ENCODE results near the gene PLCL1.

The PLCL1 gene

DNA sequence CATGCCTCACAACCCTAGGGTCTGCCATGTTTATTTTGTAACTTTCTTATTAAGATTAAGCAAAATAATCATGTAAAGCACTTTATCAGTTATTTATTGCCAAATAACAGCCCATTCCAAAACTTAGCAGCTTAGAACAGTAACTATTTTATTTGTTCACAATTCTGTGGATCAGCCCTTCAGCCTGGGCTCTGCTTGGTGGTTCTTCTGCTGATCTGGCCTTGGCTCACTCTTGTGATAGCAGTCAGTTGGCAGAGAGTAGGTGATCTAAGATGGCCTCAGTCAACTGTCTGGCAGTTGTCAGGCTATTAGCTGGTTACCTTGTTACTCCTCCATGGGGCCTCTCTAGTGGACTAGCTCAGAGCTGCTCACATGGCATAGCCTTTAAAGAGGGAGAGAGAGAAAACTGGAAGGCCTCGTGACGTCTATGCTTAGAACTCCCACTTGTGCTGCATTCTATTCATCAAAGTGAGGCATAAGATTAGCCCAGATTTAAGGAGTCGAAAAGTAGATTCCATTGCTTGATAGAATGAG lies 54.3 kb downstream of the PLCL1 start:
- DNase-seq: no peak

- no peak for DNase-seq
These were observed 58.0 kb downstream of the PLCL1 start for GRCh38 chr2:197862246-197862955.

DNA sequence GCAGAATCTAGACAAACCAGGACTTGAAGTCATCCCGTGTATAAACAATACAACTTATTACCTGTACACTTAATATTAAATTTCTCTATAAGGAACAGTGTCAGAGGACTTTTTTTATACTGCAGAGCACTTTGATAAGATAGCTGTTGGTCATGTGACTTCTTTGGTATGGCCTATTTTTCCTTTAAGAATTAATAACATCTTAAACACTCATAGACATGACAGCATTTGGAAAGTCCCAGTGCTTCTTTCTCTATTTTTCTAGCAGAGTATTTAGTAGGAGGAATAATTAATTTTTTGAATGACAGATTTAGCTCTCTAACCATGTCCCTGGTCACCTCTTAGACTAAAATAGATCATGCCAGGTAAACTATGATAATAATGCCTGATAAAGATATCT lies 59.4 kb downstream of the PLCL1 start:
- no peak for DNase-seq

GRCh38 chr2:197866455-197866854 lies 62.1 kb downstream of the PLCL1 start:
- DNase-seq: no peak

- no peak for DNase-seq
These were observed 62.6 kb downstream of the PLCL1 start for GRCh38 chr2:197867033-197867432.

DNA sequence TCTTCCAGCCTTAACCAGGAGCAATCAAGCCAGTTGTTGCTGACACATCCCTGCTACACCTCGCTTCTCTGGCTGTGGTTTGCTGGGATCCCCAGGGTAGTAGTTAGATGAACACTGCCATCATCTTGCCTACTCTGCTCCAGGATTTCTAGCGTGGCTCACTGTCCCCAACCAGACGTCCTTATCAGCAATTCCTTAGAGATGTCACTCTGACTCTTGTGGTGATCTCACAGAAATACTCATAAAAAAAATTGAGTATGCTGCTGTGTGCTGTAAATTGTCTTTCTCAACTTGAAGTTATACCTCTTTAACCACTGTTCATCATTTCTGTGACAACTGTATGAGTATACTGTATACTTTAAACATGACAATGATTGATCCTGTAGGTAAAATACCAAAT lies 63.2 kb downstream of the PLCL1 start:
- no peak for DNase-seq

DNA sequence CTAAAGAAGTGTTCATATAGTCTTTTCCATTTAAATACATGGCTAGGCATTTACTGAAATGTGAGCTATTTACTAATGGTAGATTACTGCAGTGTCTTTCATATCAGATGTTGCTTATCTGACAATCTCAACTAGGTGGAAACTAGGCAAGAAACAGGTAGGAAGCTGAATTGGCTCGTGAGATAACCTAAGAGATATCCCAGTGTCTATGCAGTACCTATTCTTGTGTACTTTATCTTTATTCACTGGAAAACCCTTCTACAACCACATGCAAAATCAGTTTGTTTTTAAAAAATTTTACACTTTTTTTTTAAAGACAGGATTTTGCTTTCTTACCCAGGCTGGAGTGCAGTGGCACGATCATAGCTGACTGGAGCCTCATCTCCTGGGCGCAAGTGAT lies 63.8 kb downstream of the PLCL1 start:
- DNase-seq: no peak

DNA sequence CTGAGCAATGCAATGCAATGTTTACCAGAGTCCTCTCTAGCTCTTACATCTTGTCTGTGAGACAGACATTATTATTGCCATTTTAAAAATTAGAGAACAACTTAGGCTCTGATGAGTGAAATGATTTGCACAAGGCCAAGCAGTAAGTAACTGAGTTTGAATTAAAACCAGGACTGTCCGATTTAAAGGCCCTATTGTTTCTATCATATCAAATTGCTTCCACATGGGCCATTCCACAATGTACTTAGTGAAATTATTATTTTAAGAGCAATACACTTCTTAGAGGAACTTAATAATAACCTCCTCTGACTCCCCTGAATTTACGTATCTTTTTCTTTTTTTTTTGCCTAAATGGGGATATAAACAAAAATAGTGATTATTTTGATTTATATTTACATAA lies 64.6 kb downstream of the PLCL1 start:
- DNase-seq: no peak

DNA sequence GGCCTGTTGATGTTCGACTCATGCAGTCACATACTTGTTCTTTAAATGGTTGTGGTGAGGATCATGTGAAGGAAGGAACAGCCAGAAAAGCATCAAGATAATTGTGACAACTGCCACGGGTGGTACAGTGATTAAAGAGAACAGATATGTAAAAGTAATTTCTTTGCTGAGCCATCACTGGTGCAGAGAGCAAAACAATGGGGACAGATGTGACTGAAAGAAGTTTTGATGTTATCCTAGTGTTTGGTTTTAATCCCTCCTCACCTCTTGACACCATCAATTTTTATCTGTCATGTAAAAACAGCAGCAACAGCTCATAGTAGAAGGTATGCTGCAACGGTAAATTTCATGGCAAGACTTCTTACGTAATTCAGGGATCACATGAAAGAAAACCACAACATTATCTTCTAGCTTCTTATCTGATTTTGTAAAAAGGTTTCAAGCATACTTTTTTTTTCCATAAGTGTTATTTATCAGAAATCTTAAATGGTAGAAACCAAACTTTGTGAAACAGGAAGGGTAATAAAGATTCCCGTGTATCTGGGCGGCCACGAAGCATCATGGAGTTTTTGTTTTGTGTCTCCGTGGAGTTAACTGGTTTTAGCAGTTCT lies 65.2 kb downstream of the PLCL1 start:
- peak; percentile 34 for DNase-seq

GRCh38 chr2:197870137-197870536 lies 65.7 kb downstream of the PLCL1 start:
- DNase-seq: no peak

DNA sequence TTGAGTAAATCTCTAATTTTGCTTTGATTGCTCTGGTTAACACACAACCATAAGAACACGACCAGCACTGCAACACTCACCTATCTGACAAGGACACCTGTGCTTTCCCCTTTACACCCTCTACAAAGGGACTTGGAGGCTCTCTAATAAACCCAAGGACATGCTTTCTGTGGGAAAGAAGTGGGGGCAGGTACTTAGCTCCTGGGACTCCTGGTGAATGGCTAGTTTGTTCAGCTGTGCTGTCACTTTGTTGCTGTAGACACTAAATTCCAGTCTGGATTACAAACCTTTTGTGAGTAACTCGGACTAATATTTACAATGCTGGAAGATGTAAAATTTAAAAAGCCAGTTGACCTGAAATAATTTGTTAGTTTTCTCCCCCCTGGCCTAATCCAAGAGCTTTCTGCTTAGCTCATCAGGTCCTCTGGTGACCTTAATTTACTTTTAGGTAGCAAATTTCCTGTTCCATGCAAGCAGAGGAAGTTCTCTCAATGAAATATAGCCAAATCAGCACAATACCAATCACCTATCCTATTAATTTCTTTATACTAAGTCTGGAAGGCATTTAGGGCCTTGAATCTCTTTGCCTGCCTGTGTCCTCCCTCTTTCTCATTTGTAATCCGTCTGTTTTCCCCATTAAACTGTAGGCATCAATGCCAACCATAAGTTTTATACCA lies 67.5 kb downstream of the PLCL1 start:
- no peak for DNase-seq

DNA sequence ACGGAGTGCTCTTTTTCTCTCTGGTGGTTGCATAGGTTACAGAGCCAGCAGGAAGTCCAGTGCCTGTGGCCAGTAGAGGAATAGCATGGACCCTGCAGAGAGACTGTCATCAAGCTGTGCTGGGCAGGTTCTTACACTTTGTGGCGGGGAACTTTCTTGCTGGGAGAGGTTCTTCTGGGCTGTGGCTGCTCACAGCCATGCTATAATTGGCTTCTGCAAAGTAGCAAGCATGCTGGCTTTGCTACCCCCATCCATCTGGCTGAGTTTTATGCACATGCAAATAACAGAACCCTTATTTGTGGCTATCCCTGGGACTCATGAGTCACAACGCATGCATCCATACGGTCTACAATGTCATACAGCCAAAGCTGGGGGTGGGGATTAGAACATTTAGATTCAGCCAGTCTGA lies 68.9 kb downstream of the PLCL1 start:
- no peak for DNase-seq

GRCh38 chr2:197875763-197876162 lies 71.4 kb downstream of the PLCL1 start:
- no peak for DNase-seq

- no peak for DNase-seq
These were observed 72.1 kb downstream of the PLCL1 start for GRCh38 chr2:197876524-197876923.

- no peak for DNase-seq
These were observed 72.6 kb downstream of the PLCL1 start for GRCh38 chr2:197877038-197877437.

GRCh38 chr2:197878792-197879191 lies 74.4 kb downstream of the PLCL1 start:
- no peak for DNase-seq

DNA sequence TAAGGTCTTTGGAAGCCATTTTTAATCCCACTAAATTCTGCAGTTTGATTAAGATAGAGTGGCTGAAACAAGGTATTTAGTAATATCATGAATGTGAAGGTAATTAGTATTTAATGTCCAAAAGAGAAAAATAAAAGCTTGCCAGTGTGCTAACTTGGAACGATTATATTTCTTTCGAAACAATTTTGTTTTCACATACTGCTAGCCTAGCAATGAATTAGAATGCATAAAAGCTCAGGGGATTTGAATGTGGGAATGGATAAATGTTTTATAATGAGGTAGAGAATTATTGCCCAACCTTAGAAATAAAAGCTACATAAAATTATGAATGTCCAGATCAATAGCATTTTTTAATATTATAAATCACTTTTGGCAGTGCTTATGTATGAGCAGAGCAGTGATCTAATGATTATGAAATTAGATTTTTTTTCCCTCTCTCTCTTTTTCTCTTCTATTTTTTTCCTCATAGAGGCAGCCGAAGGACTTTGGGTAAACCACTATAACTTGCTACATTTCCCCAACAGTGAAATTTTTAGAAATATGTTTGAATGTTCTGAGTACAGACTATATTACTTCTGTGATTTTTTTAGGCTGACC lies 75.5 kb downstream of the PLCL1 start:
- DNase-seq: no peak

GRCh38 chr2:197883354-197884032 lies 79.1 kb downstream of the PLCL1 start:
- no peak for DNase-seq

- no peak for DNase-seq
These were observed 79.9 kb downstream of the PLCL1 start for GRCh38 chr2:197884252-197884651.

DNA sequence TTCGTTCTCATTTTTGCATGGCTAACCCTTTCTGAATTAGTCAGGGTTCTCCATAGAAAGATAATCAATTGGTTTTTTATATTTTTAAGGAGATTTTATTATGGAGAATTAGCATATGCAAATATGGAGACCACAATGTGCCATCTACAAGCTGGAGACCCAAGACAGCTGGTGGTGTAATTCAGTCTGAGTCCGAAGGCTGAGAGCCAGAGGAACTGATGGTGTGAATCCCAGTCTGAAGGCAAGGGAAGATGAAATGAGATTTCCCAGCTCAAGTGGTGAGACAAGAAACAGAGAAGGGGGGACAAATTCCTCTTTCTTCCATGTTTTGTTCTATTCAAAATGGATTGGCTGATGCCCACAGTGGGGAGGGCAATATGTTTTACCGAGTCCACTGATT lies 80.7 kb downstream of the PLCL1 start:
- DNase-seq: no peak

DNA sequence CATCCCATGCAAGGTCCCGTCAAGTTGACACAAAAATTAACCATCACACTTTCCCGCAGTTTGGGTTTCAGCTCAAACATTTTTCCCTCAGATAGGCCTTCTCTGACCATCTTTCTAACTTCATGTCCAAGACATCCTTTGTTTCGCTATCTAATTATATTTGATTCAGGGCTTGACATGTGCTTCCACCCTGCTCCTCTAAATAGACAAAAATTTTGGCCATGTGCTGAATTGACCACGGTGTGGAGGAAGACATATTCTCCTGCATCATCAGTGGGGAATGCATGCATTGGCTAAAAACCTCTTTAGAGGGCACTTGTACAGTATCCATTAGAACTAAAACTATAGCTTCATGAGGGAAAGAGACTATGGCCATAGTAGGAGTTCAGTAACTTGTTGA lies 81.2 kb downstream of the PLCL1 start:
- DNase-seq: no peak

- DNase-seq: no peak
These were observed 83.9 kb downstream of the PLCL1 start for GRCh38 chr2:197888321-197888720.

DNA sequence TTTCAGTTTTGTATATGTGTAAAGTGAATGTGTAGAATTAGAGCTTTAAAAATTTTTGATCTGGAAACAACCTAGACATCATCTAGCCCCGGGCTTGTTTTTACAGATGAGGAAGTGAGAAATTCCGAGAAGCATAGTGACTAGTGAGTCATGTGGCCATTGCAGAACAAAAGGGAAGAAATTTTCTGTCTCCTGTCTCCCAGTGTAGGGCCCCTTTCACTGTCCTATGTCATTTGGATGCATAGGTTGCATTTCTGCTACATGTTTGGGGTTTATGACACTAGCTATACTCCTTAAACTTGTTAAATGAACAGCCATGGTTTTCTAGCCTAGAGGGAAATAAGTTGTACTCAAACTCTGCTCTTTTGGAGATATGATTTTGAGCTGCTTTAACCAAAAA lies 84.6 kb downstream of the PLCL1 start:
- no peak for DNase-seq

Measured in stimulated activated CD8-positive, alpha-beta memory T cell treated with anti-CD3 and anti-CD28 coated beads, Interleukin-4, amount 100 ng/mL, for 48 hours (primary cell).